DND-41 (cell line): ENCODE results near the gene SORCS1.

Experiments
- EZH2 ChIP-seq: IDR thresholded peaks from 3 replicates; pipeline ENCODE4 v1.6.1; 2012; ENCODE audit warnings: borderline replicate concordance, low read depth, mild to moderate bottlenecking, moderate library complexity, low read length, inconsistent platforms; ENCODE audit not compliant: severe bottlenecking
- TF ChIP-seq, protein P1 (sequence below): IDR thresholded peaks from 2 replicates; pipeline ENCODE4 v1.5.1; 2012; ENCODE audit warnings: borderline replicate concordance, low read length, moderate library complexity, mild to moderate bottlenecking; ENCODE audit not compliant: poor library complexity, severe bottlenecking; ENCODE audit errors: extremely low read depth

- TF ChIP-seq, protein P1, sequence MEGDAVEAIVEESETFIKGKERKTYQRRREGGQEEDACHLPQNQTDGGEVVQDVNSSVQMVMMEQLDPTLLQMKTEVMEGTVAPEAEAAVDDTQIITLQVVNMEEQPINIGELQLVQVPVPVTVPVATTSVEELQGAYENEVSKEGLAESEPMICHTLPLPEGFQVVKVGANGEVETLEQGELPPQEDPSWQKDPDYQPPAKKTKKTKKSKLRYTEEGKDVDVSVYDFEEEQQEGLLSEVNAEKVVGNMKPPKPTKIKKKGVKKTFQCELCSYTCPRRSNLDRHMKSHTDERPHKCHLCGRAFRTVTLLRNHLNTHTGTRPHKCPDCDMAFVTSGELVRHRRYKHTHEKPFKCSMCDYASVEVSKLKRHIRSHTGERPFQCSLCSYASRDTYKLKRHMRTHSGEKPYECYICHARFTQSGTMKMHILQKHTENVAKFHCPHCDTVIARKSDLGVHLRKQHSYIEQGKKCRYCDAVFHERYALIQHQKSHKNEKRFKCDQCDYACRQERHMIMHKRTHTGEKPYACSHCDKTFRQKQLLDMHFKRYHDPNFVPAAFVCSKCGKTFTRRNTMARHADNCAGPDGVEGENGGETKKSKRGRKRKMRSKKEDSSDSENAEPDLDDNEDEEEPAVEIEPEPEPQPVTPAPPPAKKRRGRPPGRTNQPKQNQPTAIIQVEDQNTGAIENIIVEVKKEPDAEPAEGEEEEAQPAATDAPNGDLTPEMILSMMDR: no peak
- TF ChIP-seq EZH2: no peak
Observed at GRCh38 chr10:106991091-106991490, 173.4 kb downstream of the SORCS1 start.
